HEK293 (cell line): Measurements from ENCODE around the gene SNAPC2.
A peak's percentile ranks its signal among the peaks of the same experiment; 100 is the strongest.

ENCODE experiments used
- GLIS2 ChIP-seq: fragments of 450-650 bp; formaldehyde crosslinking; IDR thresholded peaks from 2 replicates; pipeline ENCODE4 v1.5.1; 2016; ENCODE audit warnings: missing biosample characterization, missing genetic modification characterization
- HOXD13 ChIP-seq: sonication (generic); formaldehyde crosslinking; IDR thresholded peaks from 2 replicates; pipeline ENCODE4 v1.8.0; 2022; ENCODE audit warnings: missing genetic modification reagents, borderline replicate concordance
- KLF10 ChIP-seq: fragments of 450-650 bp; IDR thresholded peaks from 2 replicates; pipeline ENCODE4 v1.5.1; 2018; ENCODE audit warnings: missing biosample characterization, mild to moderate bottlenecking, missing genetic modification characterization
- KLF7 ChIP-seq: fragments of 450-650 bp; formaldehyde crosslinking; IDR thresholded peaks from 2 replicates; pipeline ENCODE4 v1.5.1; 2016; ENCODE audit warnings: missing biosample characterization, missing genetic modification characterization, borderline replicate concordance
- TSHZ1 ChIP-seq: fragments of 450-650 bp; formaldehyde crosslinking; IDR thresholded peaks from 2 replicates; pipeline ENCODE4 v1.5.1; 2016; ENCODE audit warnings: missing biosample characterization, missing genetic modification characterization, borderline replicate concordance
- WT1 ChIP-seq: fragments of 450-650 bp; formaldehyde crosslinking; IDR thresholded peaks from 2 replicates; pipeline ENCODE4 v1.5.1; 2016; ENCODE audit warnings: missing biosample characterization, missing genetic modification characterization
- ZBTB8A ChIP-seq: fragments of 450-650 bp; formaldehyde crosslinking; IDR thresholded peaks from 2 replicates; pipeline ENCODE4 v1.5.1; 2016; ENCODE audit warnings: missing biosample characterization, missing genetic modification characterization
- ZEB2 ChIP-seq: fragments of 450-650 bp; formaldehyde crosslinking; IDR thresholded peaks from 2 replicates; pipeline ENCODE4 v1.5.1; 2016; ENCODE audit warnings: missing biosample characterization, missing genetic modification characterization
- ZFP37 ChIP-seq: fragments of 450-650 bp; formaldehyde crosslinking; IDR thresholded peaks from 2 replicates; pipeline ENCODE4 v1.5.1; 2016; ENCODE audit warnings: missing biosample characterization, missing genetic modification characterization
- ZFP69B ChIP-seq: fragments of 450-650 bp; formaldehyde crosslinking; IDR thresholded peaks from 2 replicates; pipeline ENCODE4 v1.5.1; 2016; ENCODE audit warnings: missing biosample characterization, missing genetic modification characterization
- ZNF10 ChIP-seq: fragments of 450-650 bp; formaldehyde crosslinking; IDR thresholded peaks from 2 replicates; pipeline ENCODE4 v1.5.1; 2017; ENCODE audit warnings: missing biosample characterization, missing genetic modification characterization
- ZNF221 ChIP-seq: fragments of 450-650 bp; formaldehyde crosslinking; IDR thresholded peaks from 2 replicates; pipeline ENCODE4 v1.5.1; 2017; ENCODE audit warnings: missing biosample characterization, missing genetic modification characterization, borderline replicate concordance
- ZNF23 ChIP-seq: fragments of 450-650 bp; formaldehyde crosslinking; IDR thresholded peaks from 2 replicates; pipeline ENCODE4 v1.5.1; 2016; ENCODE audit warnings: missing biosample characterization, missing genetic modification characterization, borderline replicate concordance
- ZNF239 ChIP-seq: fragments of 450-650 bp; formaldehyde crosslinking; IDR thresholded peaks from 2 replicates; pipeline ENCODE4 v1.5.1; 2016; ENCODE audit warnings: missing biosample characterization, missing genetic modification characterization
- ZNF292 ChIP-seq: fragments of 450-650 bp; formaldehyde crosslinking; IDR thresholded peaks from 2 replicates; pipeline ENCODE4 v1.5.1; 2016; ENCODE audit warnings: low read depth, missing biosample characterization, missing genetic modification characterization, borderline replicate concordance
- ZNF404 ChIP-seq: fragments of 450-650 bp; formaldehyde crosslinking; IDR thresholded peaks from 2 replicates; pipeline ENCODE4 v1.5.1; 2017; ENCODE audit warnings: missing biosample characterization, missing genetic modification characterization
- ZNF530 ChIP-seq: fragments of 450-650 bp; formaldehyde crosslinking; IDR thresholded peaks from 2 replicates; pipeline ENCODE4 v1.5.1; 2016; ENCODE audit warnings: low read depth, missing biosample characterization, missing genetic modification characterization
- ZNF561 ChIP-seq: fragments of 450-650 bp; IDR thresholded peaks from 2 replicates; pipeline ENCODE4 v1.5.1; 2018; ENCODE audit warnings: missing biosample characterization, missing genetic modification characterization, borderline replicate concordance
- ZNF624 ChIP-seq: fragments of 450-650 bp; formaldehyde crosslinking; IDR thresholded peaks from 2 replicates; pipeline ENCODE4 v1.5.1; 2017; ENCODE audit warnings: missing biosample characterization, missing genetic modification characterization
- ZNF639 ChIP-seq: fragments of 450-650 bp; formaldehyde crosslinking; IDR thresholded peaks from 2 replicates; pipeline ENCODE4 v1.5.1; 2016; ENCODE audit warnings: missing biosample characterization, missing genetic modification characterization
- ZNF843 ChIP-seq: fragments of 450-650 bp; formaldehyde crosslinking; IDR thresholded peaks from 2 replicates; pipeline ENCODE4 v1.5.1; 2016; ENCODE audit warnings: missing biosample characterization, missing genetic modification characterization
- TF ChIP-seq, protein P1 (sequence below): fragments of 450-650 bp; formaldehyde crosslinking; IDR thresholded peaks from 2 replicates; pipeline ENCODE4 v1.5.1; 2016; ENCODE audit warnings: missing biosample characterization, missing genetic modification characterization
- TF ChIP-seq, protein P2 (sequence below): fragments of 450-650 bp; formaldehyde crosslinking; IDR thresholded peaks from 2 replicates; pipeline ENCODE4 v1.5.1; 2016; ENCODE audit warnings: missing biosample characterization, missing genetic modification characterization, borderline replicate concordance
- TF ChIP-seq, protein P3 (sequence below): fragments of 450-650 bp; formaldehyde crosslinking; IDR thresholded peaks from 2 replicates; pipeline ENCODE4 v1.5.1; 2016; ENCODE audit warnings: missing biosample characterization, missing genetic modification characterization, low read depth
- TF ChIP-seq, protein P4 (sequence below): fragments of 450-650 bp; formaldehyde crosslinking; IDR thresholded peaks from 2 replicates; pipeline ENCODE4 v1.5.0; 2017; ENCODE audit warnings: missing biosample characterization, missing genetic modification characterization, borderline replicate concordance

SNAPC2 gene

GRCh38 chr19:7904074-7905020 is 15.8 kb upstream of the SNAPC2 start (continued):
- TF ChIP-seq, protein P1, sequence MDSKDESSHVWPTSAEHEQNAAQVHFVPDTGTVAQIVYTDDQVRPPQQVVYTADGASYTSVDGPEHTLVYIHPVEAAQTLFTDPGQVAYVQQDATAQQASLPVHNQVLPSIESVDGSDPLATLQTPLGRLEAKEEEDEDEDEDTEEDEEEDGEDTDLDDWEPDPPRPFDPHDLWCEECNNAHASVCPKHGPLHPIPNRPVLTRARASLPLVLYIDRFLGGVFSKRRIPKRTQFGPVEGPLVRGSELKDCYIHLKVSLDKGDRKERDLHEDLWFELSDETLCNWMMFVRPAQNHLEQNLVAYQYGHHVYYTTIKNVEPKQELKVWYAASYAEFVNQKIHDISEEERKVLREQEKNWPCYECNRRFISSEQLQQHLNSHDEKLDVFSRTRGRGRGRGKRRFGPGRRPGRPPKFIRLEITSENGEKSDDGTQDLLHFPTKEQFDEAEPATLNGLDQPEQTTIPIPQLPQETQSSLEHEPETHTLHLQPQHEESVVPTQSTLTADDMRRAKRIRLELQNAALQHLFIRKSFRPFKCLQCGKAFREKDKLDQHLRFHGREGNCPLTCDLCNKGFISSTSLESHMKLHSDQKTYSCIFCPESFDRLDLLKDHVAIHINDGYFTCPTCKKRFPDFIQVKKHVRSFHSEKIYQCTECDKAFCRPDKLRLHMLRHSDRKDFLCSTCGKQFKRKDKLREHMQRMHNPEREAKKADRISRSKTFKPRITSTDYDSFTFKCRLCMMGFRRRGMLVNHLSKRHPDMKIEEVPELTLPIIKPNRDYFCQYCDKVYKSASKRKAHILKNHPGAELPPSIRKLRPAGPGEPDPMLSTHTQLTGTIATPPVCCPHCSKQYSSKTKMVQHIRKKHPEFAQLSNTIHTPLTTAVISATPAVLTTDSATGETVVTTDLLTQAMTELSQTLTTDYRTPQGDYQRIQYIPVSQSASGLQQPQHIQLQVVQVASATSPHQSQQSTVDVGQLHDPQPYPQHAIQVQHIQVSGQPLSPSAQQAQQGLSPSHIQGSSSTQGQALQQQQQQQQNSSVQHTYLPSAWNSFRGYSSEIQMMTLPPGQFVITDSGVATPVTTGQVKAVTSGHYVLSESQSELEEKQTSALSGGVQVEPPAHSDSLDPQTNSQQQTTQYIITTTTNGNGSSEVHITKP (tag by site-specific recombination) = no peak
- TF ChIP-seq KLF7 (tag by site-specific recombination) (no peak), ZFP37 (tag by site-specific recombination) (no peak), ZNF624 (tag by site-specific recombination) (no peak), KLF10 (tag by site-specific recombination) (no peak), ZEB2 (peak; percentile 54; the same call in 1 of the 2 replicates), ZNF239 (no peak), ZNF530 (tag by site-specific recombination) (no peak), ZNF10 (tag by site-specific recombination) (no peak), ZNF843 (no peak), ZNF221 (tag by site-specific recombination) (no peak), TSHZ1 (tag by site-specific recombination) (no peak), WT1 (tag by site-specific recombination) (no peak), GLIS2 (tag by site-specific recombination) (peak; percentile 85; the same call in 1 of the 2 replicates), ZNF23 (tag by site-specific recombination) (no peak), ZNF404 (no peak), ZNF292 (tag by site-specific recombination) (no peak), ZFP69B (no peak), HOXD13 (no peak), ZNF561 (tag by site-specific recombination) (no peak), ZNF639 (tag by site-specific recombination) (no peak), ZBTB8A (tag by site-specific recombination) (0 out of 2 replicates have a peak, but pooled peaks have one; percentile 14)
- TF ChIP-seq, protein P2, sequence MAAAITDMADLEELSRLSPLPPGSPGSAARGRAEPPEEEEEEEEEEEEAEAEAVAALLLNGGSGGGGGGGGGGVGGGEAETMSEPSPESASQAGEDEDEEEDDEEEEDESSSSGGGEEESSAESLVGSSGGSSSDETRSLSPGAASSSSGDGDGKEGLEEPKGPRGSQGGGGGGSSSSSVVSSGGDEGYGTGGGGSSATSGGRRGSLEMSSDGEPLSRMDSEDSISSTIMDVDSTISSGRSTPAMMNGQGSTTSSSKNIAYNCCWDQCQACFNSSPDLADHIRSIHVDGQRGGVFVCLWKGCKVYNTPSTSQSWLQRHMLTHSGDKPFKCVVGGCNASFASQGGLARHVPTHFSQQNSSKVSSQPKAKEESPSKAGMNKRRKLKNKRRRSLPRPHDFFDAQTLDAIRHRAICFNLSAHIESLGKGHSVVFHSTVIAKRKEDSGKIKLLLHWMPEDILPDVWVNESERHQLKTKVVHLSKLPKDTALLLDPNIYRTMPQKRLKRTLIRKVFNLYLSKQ = no peak
- TF ChIP-seq, protein P3, sequence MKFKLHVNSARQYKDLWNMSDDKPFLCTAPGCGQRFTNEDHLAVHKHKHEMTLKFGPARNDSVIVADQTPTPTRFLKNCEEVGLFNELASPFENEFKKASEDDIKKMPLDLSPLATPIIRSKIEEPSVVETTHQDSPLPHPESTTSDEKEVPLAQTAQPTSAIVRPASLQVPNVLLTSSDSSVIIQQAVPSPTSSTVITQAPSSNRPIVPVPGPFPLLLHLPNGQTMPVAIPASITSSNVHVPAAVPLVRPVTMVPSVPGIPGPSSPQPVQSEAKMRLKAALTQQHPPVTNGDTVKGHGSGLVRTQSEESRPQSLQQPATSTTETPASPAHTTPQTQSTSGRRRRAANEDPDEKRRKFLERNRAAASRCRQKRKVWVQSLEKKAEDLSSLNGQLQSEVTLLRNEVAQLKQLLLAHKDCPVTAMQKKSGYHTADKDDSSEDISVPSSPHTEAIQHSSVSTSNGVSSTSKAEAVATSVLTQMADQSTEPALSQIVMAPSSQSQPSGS (tag by site-specific recombination) = no peak
- TF ChIP-seq, protein P4, sequence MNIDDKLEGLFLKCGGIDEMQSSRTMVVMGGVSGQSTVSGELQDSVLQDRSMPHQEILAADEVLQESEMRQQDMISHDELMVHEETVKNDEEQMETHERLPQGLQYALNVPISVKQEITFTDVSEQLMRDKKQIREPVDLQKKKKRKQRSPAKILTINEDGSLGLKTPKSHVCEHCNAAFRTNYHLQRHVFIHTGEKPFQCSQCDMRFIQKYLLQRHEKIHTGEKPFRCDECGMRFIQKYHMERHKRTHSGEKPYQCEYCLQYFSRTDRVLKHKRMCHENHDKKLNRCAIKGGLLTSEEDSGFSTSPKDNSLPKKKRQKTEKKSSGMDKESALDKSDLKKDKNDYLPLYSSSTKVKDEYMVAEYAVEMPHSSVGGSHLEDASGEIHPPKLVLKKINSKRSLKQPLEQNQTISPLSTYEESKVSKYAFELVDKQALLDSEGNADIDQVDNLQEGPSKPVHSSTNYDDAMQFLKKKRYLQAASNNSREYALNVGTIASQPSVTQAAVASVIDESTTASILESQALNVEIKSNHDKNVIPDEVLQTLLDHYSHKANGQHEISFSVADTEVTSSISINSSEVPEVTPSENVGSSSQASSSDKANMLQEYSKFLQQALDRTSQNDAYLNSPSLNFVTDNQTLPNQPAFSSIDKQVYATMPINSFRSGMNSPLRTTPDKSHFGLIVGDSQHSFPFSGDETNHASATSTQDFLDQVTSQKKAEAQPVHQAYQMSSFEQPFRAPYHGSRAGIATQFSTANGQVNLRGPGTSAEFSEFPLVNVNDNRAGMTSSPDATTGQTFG (tag by site-specific recombination) = no peak
